NCI-H748 treated with DMSO at 0.1 percent for 48 hours (cell line): ENCODE data around the gene GTF2A1L.
"Not testable (repeated sequence)": the region's sequence is repeated elsewhere in the genome, so short reads cannot be mapped to it uniquely, and the experiment has no call there.

Source experiments
- DNase-seq: peaks from one replicate; lab custom pipeline; 2025; lab: John Stamatoyannopoulos, UW

Gene GTF2A1L

DNA sequence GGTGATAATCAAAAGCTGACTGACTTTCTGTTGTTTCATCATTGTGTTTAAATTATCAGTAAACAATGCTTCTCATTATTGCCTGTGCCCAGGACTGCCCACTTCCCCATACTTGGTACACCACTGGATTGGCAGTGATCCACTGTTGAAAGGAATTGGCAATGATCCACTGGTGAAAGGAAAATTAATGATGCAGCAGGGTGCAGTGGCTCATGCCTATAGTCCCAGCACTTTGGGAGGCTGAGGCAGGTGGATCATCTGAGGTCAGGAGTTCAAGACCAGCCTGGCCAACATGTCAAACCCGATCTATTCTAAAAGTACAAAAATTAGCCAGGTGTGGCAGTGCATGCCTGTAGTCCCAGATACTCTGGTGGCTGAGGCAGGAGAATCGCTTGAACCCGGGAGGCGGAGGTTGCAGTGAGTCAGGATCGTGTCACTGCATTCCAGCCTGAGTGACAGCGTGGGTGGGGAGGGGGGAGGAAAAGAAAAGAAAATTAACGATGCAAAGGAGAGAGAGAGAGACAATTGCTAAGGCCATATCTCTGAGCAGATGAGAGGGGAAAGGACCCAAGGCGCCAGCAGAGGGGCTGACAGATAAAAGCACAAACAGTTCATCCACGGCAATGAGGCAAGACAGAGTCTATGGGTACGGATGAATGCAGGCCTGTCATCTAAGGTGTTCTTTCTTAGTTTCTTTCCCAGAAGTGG lies 10.2 kb upstream of the GTF2A1L start:
- no peak for DNase-seq

DNA sequence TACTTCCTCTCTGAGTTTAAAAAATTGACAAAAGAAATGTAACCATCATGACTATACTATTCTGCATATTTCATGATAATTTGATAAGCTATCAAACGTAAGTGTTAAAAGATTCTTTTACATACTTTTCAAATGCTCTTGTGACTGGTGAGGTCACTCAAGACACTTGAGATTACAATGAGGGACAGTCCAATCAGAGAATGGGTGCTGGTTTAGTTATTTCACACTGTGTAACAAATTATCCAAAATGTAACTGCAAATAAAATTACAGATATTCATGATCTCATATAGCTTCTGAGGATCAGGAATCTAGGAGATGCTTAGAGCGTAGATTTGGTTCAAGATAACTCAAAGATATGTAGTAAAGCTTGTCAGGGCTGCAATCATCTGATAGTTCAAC lies 4.4 kb upstream of the GTF2A1L start:
- no peak for DNase-seq

DNA sequence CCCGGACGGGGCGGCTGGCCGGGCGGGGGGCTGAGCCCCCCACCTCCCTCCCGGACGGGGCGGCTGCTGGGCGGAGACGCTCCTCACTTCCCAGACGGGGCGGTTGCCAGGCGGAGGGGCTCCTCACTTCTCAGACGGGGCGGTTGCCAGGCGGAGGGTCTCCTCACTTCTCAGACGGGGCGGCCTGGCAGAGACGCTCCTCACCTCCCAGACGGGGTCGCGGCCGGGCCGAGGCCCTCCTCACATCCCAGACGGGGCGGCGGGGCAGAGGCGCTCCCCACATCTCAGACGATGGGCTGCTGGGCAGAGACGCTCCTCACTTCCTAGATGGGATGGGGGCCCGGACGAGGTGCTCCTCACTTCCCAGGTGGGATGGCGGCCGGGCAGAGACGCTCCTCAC lies 3.1 kb upstream of the GTF2A1L start:
- not testable (repeated sequence) for DNase-seq

DNA sequence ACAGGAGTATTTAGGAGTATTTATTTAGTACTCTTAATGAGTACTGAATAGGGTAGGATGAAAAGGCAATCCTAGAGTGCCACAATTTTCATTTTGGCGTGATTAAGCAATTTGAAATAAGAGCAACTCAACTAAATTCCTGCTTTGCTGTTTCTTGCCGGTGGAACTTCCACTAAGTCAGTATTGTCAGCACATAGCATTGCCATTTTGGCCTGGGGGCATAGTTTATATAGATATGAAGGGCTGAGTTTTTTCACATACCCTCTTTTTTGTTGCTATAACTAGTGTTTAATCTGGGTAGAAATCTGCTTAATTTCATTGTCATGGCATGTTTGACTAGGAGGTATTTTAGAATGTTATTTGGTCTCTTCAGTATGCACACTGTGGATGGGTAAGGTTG lies 1.9 kb downstream of the GTF2A1L start:
- DNase-seq, result no peak

DNA sequence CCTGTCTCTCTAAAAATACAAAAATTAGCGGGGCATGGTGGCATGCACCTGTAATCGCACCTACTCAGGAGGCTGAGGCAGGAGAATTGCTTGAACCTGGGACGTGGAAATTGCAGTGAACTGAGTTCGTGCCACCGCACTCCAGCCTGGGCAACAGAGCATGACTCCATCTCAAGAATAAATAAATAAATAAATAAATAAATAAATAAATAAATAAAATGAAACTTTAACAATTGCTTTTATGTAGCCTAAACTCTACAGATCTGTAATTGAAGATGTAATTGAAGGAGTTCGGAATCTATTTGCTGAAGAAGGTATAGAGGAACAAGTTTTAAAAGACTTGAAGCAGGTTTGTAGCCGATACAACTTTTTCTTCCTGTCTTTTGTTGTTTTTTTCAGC lies 2.9 kb downstream of the GTF2A1L start:
- DNase-seq, result no peak

DNA sequence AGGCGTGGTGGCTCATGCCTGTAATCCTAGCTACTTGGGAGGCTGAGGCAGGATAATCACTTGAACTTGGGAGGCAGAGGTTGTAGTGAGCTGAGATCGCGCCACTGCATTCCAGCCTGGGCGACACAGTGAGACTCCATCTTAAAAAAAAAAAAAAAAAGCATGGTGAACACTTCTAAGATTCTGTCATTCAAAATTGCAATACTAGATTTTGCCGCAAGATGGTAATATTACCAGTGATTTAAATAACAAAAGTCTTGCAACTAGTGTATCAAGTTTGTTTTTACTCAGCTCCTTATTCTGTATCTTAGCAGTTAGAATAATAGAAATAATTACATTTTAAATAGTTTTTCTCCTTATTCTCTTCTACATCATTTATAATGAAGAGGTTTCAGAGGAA lies 5.0 kb downstream of the GTF2A1L start:
- DNase-seq, result not testable (repeated sequence)

DNA sequence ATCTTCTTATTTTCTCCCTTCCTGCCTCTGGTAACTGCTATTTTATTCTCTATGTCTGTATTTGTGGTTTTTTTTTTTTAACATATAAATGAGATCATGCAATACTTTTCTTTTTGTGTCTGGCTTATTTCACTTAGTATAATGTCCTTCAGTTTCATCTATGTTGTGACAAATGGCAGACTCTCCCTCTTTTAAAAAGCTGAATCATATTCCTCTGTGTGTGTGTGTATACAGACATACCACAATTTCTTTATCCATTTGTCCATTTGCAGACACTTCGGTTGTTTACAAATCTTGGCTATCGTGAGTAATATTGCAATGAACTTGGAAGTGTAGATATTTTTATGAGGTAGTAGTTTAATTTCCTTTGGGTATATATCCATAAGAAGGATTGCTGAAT lies 7.0 kb downstream of the GTF2A1L start:
- no peak for DNase-seq

DNA sequence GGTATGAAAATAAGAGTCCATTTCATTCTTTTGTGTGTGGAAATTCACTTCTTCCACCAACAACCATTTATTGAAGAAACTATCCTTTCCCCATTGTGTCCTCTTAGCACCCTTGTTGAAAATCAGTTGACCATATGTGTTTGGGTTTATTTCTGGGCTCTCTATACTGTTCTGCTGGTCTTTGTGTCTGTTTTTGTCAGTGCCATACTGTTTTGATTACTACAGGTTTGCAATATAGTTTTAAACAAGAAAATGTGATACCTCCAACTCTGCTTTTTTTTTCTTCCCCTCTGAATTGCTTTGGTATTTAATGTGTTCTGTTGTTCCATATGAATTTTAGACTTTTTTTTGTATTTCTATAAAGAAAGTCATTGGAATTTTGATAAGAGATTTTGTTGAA lies 8.4 kb downstream of the GTF2A1L start:
- DNase-seq, result no peak

DNA sequence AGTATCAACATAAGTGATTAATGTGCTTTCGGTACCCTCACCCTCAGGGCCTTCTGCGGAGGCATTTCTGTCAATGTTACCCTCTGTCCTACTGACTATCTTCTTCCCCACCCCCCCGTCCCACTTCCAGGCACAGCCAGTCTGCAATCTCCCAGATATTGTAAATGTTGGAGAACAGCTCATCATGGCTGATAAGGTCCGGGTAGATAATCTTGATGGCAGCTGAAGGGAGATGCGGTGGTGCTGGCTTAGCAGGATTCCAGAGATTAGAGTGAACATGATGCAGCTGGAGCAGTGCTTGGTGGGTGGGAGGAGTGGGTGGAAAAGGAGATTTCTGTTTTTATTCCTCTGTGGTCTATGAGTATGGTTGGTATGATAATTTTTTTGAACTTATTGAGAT lies 15.5 kb downstream of the GTF2A1L start:
- DNase-seq, result no peak

DNA sequence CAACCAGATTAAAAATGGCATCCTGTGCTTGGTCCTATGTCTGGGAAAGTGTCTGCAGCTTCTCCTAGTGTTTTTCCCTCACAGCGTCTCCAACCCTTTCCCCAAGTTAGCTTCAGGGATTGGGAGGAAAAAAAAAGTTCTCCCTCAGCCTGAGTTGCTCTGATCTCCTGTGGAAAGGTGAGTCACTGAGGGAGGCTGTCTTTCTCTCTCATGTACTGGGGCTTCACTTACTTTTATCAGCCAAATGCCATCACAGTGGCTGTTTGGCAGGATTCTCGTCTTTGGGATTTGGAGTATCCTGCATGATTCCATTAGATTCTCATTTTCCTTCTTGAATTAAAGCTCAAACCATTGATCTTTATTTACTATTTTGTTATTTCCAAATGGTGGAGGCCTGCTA lies 18.1 kb downstream of the GTF2A1L start:
- DNase-seq, result no peak

DNA sequence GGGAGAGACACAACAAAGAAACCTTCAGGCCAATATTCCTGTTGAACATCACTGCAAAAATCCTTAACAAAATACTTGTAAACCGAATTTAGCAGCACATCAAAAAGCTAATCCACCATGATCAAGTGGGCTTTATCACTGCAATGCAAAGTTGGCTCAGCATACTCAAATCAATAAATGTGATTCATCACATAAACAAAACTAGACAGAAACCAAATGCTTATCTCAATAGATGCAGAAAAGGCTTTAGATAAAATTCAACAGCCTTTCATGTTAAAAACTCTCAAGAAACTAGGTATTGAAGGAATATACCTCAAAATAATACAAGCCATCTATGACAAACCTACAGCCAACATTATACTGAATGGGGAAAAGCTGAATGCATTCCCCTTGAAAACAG lies 20.6 kb downstream of the GTF2A1L start:
- DNase-seq, result no peak

DNA sequence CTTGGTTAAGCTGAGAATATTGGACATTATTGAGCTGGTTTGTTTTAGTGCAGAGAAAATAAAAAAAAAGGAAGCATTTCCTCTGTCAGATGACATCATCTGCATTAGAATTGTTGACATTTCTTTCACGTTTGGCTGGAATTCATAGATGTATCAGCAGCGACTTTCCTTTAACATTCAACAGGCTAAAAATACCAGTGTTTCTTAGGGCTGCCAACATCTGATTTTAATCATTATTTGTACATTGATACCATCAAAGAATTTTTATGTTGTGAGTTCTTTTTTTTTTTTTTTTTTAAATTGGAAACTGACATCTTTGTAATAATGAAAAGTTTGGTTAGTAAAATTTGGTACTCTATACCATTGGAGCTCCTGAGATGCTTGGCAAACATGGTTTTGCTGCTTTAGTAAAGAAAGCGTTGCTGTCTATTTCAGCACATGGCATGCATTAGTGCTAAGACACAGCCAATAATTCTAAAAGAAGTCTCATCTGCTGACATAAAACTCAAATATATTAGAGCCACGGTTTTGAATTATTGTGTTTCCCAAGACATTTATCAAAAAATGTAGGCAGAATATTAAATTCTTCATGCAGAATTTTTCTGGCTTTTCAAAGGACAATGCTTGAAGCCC lies 33.6 kb downstream of the GTF2A1L start:
- DNase-seq, result no peak

DNA sequence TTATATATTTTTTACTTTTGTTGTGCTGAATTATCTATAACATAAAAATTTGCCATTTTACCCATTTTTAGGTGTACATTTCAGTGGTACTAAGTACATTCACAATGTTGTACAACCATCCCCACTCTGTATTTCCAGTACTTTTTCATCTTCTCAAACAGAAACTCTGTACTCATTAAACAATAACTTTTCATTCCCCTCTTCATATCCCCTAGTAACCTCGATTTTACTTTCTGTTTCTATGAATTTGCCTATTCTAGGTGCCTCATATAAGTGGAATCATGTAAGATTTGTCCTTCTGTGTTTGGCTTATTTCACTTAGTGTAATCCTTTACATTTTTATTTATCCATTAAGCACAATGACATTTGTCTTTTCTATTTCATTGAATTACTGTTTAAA lies 51.3 kb downstream of the GTF2A1L start:
- no peak for DNase-seq

DNA sequence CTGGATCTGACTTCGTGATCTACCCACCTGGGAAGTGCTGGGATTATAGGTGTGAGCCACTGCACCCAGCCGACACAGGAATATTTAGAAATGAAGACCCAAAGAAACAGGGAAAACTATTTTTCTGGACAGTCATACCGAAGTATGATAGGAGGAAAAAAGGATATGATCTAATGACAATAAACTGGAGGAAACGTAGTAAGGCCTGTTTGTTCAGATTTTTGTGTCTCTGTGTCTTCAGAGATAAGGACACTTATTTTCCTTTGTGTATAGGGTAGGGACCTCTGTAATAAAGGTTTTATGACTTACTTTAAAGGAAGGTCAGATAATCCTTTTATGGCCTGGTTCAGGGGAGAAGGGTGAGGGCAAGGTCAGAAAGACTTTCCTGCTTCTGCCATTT lies 55.9 kb downstream of the GTF2A1L start:
- DNase-seq, result no peak

DNA sequence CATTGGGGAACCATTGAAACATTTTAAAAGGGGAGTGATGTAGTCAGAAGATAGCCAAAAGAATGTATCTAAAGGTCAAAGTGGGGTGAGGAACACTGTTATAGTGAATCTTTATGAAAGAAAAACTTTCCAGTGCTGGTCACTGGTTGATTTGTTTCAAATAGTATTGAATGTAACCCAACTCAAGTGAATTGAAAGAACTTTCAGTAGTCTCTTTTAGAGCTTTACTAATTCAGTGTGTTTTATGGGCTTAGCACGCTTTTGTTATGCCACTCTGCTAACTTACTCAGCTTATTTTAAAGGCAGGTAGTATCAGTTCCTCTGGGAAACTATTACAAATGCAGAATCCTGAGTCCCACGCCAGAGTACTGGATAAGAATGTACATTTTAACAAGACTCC lies 57.3 kb downstream of the GTF2A1L start:
- DNase-seq, result no peak

DNA sequence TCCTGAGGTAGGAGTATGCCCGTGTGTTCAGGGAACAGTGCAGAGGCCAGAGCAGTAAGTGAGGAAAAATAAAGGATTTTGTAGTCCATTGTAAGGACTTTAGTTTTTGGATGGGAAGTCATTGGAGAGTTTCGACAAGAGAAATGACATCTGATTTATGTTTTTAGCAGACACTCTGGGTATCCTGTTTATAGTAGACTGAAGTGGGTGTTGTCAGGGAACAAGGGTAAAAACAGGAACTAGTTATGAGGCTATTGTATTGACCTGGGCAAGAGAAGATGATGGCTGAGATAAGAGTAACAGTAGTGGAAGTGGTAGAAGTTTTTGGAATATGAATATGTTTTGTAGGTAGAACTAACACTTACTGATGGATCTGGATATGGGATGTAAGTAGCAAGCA lies 59.8 kb downstream of the GTF2A1L start:
- no peak for DNase-seq

DNA sequence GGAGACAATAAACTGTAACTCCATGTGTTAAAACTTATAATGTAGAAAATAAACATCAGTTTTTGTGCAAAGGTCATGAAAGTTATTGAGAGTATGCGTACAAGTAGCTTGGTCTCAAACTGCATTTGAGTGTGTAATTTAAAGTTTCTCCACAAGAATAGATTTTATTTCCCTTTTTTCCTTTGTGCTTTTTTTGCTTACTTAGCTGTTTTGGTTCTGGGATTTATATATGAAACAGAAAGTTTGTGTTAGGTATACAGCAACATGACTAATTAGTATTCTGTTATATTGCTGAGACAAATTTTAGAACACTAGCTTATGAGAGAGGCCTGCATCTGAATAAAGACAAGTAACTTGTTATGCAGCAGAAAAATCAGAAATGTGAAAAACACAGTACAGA lies 67.5 kb downstream of the GTF2A1L start:
- DNase-seq, result no peak

DNA sequence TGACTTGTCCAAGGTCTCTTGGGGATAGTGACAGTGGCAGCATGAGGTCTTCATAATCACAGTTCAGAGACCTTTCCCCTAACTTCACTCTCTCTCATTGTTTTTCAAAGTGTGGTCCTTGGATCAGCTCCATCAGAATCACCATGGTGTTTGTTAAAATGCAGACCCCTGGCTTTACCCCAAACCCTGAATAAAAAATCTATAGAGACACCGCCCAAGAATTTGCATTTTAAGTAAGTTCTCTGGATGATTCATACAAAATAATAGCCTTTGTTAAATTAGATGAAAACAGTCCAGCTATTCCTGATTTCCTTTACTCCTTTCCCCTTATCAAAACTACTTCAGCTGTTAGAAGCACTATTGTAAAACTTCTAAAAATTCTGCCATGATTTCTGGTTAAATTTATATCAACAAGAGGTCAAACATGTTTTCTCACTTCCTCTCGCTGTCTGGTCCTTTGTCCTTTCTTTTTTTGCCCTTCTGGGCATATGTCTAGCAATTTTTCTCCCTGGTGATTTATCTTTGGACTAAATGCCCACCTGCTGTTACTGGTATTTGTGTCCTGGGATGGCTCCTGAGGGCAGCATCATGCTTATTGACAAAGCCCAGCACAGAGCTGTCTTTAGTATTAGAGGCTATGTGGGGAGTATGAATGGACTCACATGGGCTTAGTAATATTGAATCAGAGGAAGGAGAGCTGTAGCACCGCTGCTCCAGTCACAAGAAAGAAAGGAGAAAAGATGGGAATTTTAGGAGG lies 74.5 kb downstream of the GTF2A1L start:
- DNase-seq, result no peak

DNA sequence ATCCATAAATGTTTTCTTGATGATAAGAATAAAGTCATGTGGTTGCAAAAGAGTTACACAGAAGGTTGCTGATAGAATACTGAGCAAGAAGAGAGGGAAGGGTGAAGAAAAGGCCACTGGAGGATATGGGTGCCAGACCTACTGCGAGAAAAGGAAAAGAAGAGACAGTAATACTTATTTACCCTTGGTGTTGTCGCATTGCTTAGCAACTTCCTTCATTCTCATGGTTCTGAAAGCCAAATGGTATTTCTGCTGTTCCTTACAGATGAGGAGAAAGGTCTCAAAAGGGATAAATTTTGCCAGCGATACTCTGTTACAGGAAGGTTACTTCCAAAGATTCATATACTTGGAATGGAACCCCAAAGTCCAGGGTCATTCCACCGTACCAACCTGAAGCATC lies 75.4 kb downstream of the GTF2A1L start:
- no peak for DNase-seq

DNA sequence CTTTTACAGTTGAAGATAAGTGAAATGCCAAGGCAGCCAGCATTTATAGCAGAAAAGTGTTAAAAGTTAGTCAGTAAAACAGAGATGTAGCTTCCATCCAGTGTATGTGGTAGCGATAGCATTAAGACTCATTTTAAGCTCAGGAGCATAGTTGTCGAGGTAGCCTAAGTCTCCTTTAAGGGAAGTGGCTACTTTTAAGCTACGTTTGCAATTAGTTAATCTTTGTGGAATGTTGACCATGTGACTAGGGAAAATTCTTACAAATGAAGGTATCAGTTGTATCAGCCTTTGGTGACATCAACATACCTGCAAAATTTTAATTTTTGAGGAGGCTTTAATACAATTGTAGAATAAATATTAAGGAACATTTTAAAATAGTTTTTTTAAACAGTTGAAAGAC lies 76.0 kb downstream of the GTF2A1L start:
- no peak for DNase-seq

DNA sequence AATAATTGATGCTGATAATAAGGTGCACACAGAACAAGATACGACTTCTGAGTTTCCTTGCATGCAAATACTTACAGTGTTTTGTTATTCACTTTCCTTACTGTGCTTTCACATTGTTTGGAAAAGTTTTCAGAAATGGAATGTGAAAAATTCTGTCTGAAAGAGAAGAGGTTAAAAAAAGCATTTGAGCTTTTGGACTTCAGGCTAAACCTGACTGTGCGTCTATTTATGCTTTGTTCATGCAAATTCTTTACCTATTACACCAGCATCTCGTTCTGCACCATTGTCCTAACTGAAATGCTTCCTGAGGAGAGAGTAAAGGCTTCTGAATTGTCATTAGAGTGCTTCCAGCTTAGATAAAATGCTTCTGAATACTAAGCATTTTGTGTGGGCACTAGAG lies 76.5 kb downstream of the GTF2A1L start:
- DNase-seq, result no peak

DNA sequence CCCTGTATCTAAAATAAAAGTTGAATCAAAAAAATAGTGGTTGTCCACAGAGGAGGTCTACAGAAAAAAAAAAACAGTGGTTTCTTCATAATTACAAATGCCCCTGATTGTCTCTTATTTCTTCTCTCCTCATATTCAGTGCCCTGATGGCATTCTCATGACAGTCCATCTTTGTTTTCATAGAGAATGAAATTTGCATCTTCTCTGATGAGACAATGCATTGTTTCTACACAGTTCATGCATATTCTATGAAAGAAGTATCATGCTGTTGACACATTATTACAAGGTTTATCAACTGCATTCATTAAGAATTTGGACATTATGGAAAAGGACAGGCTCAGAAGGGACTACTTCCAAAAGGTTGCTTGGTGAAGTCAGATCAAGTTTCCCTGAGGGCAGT lies 78.3 kb downstream of the GTF2A1L start:
- DNase-seq, result no peak

DNA sequence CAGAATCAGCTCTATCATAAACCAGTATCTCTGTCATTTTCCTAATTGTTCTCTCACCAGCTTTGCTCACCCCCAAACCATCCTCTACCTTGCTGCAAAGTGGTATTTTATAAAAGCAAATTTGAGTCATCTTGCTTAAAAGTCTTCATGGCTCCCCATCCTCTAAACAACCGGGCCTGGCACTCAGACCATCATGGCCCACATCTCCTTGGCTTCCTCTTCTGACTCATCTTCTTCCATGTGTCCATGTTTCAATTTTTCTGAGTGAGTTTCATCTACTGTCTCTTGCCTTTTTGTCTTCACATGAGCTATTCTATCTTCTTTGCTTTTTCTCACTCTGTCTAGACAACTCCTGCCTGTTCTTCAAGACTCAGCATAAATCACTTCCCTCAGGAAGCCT lies 79.2 kb downstream of the GTF2A1L start:
- no peak for DNase-seq
